Tibial nerve (tissue), 3 donors: ENCODE data around the gene RCAN2.

Experiments
- POLR2A ChIP-seq, 2 donors: fragments of 450-650 bp; IDR thresholded peaks; one replicate each; pipeline ENCODE4 v1.6.1; 2017; ENCODE audit warnings: antibody characterized with exemption in 2 of 2, mild to moderate bottlenecking in 2 of 2, moderate library complexity in 2 of 2
- TF ChIP-seq, protein P1 (sequence below), 5 experiments: fragments of 200-600 bp in 3 of 5; fragments of 450-650 bp in 2 of 5; sonication (generic) in 3 of 5; IDR thresholded peaks; one replicate each; pipeline ENCODE4 v1.5.1; 2016 to 2019; ENCODE audit warnings: antibody characterized with exemption in 5 of 5, mild to moderate bottlenecking in 3 of 5, moderate library complexity in 2 of 5

DNA sequence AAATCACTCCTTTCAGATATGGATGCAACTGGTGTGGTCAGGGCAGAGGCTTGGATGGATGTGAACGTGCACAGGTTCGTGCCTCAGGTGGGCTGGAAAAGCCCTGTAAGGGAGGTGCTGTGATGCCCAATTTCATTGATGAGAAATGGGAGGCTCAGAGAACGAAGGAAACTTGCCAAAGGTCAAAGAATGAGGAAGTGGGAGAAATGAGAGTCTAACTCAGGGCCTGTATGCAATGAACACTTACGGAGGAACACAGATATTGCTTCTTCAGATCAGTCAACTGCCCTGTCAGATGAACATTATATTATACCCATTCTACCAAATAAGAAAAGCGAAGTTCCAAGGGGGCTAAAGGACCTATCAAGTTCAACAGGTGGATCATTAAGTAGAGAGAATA is 134.7 kb downstream of the RCAN2 start:
- TF ChIP-seq, protein P1, sequence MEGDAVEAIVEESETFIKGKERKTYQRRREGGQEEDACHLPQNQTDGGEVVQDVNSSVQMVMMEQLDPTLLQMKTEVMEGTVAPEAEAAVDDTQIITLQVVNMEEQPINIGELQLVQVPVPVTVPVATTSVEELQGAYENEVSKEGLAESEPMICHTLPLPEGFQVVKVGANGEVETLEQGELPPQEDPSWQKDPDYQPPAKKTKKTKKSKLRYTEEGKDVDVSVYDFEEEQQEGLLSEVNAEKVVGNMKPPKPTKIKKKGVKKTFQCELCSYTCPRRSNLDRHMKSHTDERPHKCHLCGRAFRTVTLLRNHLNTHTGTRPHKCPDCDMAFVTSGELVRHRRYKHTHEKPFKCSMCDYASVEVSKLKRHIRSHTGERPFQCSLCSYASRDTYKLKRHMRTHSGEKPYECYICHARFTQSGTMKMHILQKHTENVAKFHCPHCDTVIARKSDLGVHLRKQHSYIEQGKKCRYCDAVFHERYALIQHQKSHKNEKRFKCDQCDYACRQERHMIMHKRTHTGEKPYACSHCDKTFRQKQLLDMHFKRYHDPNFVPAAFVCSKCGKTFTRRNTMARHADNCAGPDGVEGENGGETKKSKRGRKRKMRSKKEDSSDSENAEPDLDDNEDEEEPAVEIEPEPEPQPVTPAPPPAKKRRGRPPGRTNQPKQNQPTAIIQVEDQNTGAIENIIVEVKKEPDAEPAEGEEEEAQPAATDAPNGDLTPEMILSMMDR (IDR thresholded peaks at IDR 0.05): no peak
- TF ChIP-seq POLR2A (IDR thresholded peaks at IDR 0.05): no peak
